NCI-H82 (cell line): ENCODE results near the gene PARP9.

ENCODE experiments used
- DNase-seq: peaks from one replicate; lab custom pipeline; 2025; lab: John Stamatoyannopoulos, UW

Gene PARP9

DNA sequence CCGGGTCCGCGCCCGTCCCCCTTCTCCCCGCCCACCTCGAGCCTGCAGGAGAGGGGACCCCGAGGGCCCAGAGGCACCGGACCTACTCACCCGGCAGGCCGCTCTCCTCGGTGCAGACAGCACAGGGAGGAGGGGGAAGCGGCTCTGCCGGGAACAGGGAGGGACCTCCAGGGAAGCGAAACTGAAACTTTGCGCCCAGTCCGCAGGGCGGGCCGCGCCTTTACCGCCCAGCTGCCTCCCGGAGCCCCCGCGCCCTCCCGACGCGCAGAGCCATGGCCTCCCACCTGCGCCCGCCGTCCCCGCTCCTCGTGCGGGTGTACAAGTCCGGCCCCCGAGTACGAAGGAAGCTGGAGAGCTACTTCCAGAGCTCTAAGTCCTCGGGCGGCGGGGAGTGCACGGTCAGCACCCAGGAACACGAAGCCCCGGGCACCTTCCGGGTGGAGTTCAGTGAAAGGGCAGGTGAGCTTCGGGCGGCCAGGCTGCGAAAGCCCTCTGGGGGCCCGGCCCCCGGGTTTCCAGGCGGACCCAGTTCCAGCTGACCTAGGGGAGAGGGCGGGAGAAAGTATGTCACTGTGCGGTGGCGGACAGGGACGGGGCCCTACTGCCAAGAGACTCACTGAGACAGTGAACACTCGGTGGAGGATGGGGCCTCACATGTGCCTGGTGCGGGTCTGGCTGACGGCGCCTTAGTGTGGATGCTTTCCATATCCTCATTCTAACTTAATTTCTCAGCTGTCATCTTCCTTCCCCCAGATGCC is at the start of gene PARP9, which contains the start of gene DTX3L:
PARP9 (minus strand) TSS at position 146 of the 758 bp plus-strand sequence. CDS start 4,680 bp downstream, outside the sequence.
DTX3L (plus strand) TSS at position 184 of the 758 bp plus-strand sequence; CDS start at position 273, 89 bp downstream.
- no peak for DNase-seq

DNA sequence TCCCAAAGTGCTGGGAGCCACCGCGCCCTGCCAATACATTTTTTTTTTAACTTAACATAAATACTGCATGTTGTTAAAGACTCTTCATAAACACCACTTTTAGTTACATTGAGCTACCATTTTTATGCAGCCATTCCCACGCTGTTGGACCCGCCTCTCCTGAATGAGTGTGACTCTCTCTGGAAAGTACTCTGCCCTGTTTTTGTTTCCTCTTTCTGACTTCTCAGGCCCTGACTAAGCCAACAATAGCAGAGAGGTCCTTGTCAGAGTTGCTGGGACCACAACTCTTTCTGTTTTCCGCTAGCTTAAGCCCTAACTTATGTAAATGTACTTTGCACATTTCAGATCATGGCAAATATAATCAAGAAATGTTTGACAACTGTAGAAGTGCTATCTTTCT is 48.6 kb upstream of the PARP9 start:
- no peak for DNase-seq

DNA sequence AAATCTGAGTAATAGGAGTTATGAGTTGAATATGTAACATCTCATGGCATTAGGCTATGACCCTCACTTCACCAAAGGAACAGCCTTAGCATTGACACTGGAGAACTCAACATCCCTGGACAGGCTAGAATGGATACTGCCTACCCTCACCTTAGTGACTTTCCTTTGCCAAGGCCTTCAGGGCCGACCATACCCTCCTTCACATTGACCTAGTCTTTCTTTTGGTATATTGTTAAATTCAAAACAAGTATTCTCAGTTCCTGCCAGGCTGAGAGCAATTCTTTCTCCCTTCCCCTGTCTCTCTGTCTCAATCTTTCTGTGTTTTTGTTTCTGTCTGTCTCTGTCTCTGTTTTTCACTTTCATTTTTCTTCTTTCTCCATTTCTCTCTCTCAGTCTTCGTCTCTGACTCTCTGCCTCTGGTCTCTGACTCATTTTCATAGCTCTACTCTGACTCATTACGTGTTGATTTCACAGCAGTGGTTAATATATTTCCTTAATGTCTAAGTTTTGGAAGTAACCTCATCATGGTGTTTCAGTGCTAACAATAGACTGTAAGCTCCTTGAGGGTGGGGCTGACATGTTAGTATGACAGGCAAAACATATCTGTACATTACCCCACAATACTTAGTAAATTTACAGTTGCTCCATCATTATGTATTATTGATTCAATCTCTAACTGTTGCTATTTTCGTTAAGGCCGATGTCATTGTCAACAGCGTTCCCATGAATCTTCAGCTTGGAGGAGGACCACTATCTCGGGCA is 45.9 kb upstream of the PARP9 start:
- DNase-seq: no peak

DNA sequence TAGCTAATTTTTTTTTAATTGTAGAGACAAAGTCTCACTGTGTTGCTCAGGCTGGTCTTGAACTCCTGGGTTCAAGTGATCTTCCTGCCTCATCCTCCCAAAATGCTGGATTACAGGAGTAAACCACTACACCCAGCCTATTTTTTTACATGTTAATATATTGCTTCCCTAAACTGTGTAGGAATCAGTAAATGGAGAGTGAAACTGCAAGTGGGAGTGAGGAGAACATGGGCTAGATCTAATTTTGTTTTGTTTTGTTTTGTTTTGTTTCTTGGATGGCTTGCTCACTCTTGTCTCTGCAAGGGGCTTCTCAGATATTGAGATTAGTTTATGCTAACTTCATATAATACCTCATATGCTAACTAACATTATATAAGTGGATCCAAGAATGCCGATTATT is 44.8 kb upstream of the PARP9 start:
- DNase-seq: no peak

DNA sequence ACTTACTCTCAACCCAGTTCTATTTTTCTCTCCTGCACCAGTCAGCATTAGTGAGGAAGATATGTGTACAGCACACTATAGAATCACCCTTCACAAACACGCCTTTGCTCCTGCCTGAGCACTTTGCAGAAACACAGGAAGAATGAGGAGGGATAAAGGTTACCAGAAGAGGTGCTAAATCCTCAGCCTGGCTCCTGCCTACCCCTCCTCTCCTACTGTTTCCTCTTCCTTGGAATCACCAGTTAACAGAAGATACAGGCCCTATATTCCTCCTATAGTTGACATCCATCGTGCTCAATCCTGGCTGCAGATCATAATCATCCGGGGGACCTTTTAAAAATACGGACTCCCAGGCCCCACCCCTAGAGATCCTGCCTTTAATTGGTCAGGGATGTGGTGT is 42.2 kb upstream of the PARP9 start:
- no peak for DNase-seq

DNA sequence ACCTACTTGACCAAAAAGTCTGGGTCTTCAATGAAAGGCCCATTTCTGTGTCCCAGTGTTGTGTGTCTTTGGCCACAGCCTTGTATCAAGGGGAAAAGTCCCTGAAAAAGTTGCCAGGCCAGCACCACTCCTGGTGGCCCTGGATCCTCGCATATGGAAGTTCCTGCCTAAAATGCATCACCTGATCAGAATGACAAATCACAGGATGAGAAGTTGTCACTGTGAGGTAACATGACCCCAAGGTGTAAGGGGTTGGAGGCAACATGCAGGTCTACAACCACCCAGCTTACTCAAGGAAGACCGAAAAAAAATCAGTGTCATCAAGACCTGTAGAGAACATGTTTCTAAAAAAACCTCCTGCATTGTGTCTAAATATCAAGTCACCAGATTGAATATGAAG is 39.0 kb upstream of the PARP9 start:
- DNase-seq: no peak

DNA sequence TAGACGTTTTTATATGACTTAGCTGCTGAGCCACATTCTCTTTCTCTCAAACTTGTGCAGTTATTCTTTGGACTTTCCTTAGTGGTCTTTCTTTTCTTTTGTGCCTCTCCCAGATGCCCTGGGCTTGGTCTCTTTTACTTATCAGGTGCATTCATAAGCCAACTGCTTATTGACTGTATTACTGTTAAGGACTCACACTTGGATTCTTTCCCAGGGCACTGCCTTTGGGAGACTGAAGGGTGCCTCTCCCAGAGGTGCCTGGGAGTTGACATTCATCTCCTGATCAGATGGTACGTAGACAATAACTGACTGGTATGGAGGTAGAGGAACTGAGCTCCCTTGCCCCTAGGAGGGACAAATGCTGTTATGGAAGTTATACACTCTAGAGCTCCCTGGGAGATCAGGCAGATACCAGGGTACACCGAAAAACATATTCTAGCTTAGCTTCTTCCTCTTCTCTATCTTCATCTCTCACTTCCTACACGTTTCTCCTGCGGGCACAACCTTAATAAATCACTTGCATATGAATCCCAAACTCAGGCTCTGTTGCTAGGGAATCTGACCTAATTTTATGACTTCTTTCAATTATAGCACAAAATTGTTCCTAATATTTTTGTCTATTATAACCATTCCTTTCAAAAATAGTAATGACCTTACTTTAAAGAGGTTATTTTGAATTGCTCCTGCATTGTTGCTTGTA is 38.1 kb upstream of the PARP9 start:
- DNase-seq: no peak

DNA sequence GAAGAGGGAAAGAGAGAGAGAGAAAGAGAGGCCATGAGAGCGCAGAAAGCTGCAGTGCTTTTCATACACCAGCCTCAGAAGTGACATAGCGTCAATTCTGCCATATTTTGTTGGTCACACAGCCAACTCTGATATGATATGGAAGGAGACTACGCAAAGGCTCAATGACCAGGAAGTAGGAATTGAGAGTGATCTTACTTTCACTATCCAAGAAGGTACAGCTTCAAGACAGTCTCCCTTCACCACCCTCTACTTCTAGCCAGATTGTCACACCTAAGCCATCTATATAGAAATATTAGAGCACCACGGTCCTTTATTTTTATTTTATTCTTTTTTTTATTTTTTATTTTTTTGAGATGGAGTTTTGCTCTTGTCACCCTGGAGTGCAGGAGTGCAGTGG is 34.5 kb upstream of the PARP9 start:
- no peak for DNase-seq

DNA sequence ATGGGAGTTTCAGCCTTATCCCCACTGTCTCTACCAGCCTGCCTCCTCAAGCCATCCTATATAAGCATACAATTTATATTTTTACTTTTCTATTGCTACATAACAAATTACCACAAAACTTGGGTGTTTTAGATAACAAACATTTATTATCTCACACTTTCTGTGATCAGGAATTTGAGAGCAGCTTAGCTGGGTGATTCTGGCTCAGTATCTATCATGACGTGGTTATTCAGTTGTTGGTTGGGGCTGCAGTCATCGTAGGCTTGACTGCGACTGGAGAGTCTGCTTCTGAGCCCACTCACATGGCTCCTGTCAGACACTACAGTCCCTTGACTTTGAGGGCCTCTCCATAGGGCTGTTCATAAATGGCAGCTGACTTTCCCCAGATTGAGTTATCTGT is 34.1 kb upstream of the PARP9 start:
- no peak for DNase-seq

DNA sequence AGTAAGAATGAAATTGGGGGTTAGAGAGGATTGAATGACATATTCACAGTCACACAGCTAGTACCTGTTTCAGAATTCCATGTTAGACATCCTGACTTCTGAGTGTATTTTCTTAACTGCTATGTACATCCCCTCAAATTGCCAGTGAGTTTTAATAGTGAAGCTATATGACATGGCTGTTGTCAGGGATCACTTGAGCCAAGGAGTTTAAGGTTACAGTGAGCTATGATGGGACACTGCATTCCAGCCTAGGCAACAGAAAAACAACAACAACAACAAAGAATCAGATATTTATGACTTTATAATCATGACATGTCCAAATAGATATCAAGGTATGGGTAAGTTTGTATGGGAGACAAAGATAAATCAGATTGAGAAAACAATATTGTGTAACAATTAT is 29.9 kb upstream of the PARP9 start:
- no peak for DNase-seq

DNA sequence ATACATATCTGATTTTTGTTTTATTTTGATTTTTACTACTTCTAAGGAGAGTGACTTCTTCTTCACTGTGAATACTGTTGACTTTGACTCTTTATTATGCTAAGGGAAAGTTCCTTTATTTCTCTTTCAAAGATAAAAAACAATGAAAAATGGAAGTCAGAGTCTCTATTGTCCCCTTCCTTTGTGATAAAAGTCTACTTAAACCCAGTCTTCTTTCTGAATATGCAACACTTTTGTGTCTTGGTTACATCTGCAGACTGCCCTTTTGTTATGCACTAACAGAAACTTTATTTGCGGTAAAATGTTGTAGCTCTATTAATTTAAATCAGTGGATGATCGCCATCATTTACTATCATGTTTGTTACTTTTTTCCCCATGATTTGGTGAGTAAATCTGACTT is 26.5 kb upstream of the PARP9 start:
- DNase-seq: no peak

DNA sequence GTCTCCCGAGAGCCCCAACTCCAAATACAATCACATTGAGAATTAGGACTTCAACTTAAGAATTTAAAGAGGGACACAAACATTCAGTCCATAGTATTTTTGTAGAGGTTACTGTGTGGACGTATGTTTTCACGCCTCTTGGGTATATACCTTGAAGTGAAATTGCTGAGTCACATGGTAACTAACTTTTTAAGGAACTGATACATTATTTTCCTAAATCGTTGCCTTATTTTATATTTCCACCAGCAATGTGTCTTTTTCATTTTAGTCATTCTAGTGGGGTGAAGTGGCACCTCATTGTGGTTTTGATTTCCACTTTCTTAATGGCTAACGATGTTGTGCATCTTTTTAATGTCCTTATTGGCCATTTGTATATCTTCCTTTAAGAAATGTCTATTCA is 25.2 kb upstream of the PARP9 start:
- DNase-seq: no peak

DNA sequence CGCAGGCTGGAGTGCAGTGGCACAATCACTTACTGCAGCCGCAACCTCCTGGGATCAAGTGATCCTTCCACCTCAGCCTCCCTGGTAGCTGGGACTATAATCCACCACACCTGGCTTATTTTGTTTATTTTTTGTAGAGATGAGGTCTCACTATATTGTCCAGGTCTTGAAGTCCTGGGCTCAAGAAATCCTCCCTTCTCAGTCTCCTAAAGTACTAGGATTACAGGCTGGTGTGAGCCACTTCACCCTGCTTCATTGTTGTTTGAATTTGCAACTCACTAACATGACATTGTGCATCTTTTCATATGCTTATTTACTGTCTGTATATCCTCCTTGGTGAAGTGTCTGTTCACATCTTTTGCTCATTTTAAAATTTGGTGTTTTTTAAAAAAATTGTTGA is 23.5 kb upstream of the PARP9 start:
- DNase-seq: no peak

DNA sequence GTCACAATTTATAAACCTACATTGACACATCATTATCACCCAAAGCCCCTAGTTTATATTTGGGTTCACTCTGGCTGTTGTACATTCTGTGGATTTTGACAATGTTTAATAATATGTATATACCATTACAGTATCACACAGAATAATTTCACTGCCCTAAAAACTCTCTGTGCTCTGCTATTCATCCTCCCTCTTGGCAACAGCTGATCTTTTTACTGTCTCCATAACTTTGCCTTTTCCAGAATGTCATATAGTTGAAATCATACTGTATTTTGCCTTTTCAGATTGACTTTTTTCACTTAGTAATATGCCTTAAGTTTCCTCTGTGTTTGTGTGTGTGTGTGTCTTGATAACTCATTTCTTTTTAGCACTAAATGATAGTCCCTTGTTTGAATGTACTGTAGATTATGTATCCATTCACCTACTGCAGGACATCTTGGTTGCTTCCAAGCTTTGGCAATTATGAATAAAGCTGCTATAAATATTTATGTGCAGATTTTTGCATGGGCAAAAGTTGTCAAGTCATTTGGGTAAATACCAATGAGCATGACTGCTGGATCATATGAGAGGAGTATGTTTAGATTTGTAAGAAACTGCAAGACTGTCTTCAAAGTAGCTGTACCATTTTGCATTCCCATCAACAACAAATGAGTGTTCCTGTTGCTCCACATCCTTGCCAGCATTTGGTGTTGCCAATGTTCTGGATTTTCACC is 22.8 kb upstream of the PARP9 start:
- DNase-seq: no peak

DNA sequence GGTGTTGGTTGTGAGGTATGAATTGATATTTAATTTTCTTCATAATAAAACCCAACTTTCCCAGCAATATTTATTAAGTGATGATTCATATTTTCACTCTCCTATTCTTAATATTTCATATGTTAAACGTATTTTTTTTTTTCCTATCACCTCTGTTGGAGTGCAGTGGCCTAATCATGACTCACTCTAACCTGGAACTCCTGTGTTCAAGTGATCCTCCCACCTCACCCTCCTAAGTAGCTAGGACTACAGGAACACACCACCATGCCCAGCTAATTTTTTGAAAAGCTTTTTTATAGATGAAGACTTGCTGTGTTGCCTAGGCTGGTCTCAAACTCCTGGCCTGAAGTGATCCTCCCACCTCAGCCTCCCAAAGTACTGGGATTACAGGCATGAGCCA is 22.0 kb upstream of the PARP9 start:
- no peak for DNase-seq

DNA sequence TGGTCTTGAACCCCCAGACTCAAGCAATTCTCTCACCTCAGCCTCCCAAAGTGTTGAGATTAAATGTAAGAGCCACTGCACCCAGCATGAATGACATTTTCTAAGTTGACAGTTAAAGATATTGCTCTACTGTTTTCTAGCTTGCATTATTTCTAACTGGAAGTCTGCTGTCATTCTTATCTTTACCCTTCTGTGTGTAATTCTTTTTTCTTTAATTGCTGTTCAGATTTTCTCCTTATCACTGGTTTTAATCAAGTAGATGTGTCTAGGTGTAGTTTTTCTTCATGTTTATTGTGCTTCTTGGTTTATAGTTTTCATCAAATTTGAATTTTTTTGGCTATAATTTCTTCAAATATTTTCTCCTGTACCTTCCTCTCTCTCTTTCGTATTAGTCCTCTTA is 18.3 kb upstream of the PARP9 start:
- DNase-seq: no peak

DNA sequence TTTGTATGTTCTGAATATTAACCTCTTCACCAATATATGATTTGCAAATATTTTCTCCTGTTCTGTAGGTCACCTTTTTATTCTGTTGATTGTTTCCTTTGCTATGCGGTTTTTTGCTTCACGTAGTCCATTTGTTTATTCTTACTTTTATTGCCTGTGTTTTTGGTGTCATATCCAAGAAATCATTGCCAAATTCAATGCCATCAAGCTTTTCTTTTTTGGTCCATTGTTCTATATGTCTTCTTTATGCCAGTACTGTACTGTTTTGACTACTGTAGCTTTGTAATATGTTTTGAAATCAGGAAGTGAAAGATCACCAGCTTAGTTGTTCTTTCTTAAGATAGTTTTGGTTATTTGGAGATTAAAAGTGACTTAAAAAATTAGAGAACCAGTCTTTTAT is 17.5 kb upstream of the PARP9 start:
- no peak for DNase-seq

DNA sequence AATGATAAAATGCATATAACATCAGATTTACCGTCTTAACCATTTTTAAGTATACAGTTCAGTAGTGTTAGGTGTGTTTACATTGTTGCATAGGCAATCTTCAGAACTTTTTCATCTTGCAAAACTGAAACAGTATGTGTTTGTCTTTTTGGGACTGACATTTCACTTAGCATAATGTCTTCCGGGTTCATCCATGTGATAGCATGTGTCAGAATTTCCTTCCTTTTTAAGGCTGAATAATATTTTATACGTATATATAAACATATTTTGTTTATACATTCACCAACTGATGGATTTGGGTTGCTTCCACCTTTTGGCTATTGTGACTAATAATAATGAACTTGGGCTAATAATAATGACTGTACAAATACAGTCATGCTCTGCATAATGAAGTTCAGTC is 16.4 kb upstream of the PARP9 start:
- DNase-seq: no peak

DNA sequence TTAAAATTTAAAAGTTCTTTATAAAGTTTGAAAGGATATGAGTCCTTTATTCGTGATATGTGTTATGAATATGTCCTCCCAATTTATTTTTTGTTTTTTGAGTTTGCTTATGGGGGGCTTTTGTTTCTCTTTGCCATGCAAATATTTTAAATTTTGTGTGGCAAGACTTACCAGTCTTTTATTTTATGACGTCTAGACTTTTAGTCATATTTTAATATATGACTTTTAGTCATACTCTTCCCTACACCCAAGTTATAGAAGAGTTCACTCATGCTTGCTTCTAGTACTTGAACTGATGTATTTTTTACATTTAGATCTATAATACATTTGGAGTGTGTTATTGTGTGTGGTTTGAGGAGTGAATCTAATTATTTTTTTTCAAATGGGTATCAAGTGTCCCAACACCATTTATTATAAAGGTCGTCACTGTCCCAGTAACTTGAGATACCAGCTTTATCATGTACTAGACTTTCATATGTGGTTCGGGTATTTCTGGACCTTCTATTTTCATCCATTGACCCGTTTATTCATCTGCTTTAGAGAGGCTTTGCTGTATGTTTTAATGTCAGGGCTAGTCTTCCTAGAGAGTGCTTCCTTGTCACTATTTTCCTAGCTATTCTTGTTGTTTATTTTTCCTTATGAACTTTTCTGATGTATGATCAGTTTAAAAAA is 14.1 kb upstream of the PARP9 start:
- DNase-seq: no peak

DNA sequence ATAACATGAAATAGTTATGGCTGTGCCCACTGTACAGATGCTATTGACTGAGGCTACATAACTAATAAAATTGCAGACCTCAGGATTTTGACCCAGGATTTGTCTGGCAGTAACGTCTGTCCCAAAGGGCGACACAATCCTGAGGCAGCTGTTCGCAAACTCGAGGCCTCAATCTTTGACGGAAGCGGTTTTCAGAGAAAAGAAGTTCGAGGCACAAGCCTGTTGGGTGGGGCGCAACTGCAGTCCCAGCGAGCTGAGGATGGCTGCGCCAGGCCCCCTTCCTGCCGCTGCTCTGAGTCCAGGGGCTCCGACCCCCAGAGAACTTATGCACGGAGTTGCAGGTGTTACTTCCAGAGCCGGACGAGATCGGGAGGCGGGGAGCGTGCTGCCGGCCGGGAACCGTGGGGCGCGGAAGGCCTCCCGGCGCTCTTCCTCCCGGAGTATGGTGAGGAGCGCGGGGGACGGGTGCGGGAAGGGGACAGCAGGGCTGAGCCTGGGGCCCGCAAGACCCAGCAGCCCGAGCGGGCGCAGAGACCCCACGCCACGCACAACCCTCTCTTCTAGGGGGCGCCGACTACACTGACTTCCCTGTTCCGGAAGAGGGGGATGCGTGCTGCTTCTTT is 13.4 kb upstream of the PARP9 start, which contains the start of gene PARP15:
PARP15 (plus strand) TSS at position 242 of the 623 bp plus-strand sequence; CDS start at position 260, 18 bp downstream.
- DNase-seq: no peak
